NK-92 treated with Interleukin-12 subunit alpha and Interleukin-12 subunit beta, amount 100 ng/mL, for 24 hours (cell line): ENCODE data around the gene POLL.
"Not testable (repeated sequence)": the region's sequence is repeated elsewhere in the genome, so short reads cannot be mapped to it uniquely, and the experiment has no call there.

Experiments used
- DNase-seq: peaks from one replicate; lab custom pipeline; 2025; lab: John Stamatoyannopoulos, UW

The POLL gene

GRCh38 chr10:101587725-101588653 is at the start of gene POLL, which contains the start of gene DPCD:
POLL (minus strand) TSS chr10:101588257; CDS start chr10:101587360, 897 bp downstream.
DPCD (plus strand) TSS chr10:101588321; CDS start chr10:101588337, 16 bp downstream.
- peak; percentile 84 for DNase-seq

- not testable (repeated sequence) for DNase-seq
Measured at GRCh38 chr10:101633510-101633909, 45.5 kb upstream of the POLL start.

- DNase-seq, result no peak
Measured at GRCh38 chr10:101631821-101632475, 43.9 kb upstream of the POLL start.

GRCh38 chr10:101630633-101630920 is 42.5 kb upstream of the POLL start:
- DNase-seq, result no peak

GRCh38 chr10:101629837-101630632 is 42.0 kb upstream of the POLL start:
- DNase-seq, result no peak

- no peak for DNase-seq
Measured at GRCh38 chr10:101625821-101626412, 37.9 kb upstream of the POLL start.

- no peak for DNase-seq
Measured at GRCh38 chr10:101624526-101625102, 36.6 kb upstream of the POLL start.

- DNase-seq, result no peak
Measured at GRCh38 chr10:101623528-101623927, 35.5 kb upstream of the POLL start.

- no peak for DNase-seq
Measured at GRCh38 chr10:101619983-101620382, 31.9 kb upstream of the POLL start.

- no peak for DNase-seq
Measured at GRCh38 chr10:101618871-101619270, 30.8 kb upstream of the POLL start.

GRCh38 chr10:101617824-101618568 is 29.9 kb upstream of the POLL start:
- DNase-seq, result no peak

- DNase-seq, result no peak
Measured at GRCh38 chr10:101617102-101617823, 29.2 kb upstream of the POLL start.

- no peak for DNase-seq
Measured at GRCh38 chr10:101616415-101617101, 28.5 kb upstream of the POLL start.

GRCh38 chr10:101615525-101616116 is 27.6 kb upstream of the POLL start:
- DNase-seq, result no peak

- DNase-seq, result no peak
Measured at GRCh38 chr10:101614663-101615524, 26.8 kb upstream of the POLL start.

GRCh38 chr10:101613646-101614045 is 25.6 kb upstream of the POLL start:
- DNase-seq, result no peak

GRCh38 chr10:101612872-101613271 is 24.8 kb upstream of the POLL start:
- DNase-seq, result no peak

GRCh38 chr10:101612086-101612485 is 24.0 kb upstream of the POLL start:
- DNase-seq, result no peak
